ENCODE data around the gene NTRK3.
"Not testable (repeated sequence)": the region's sequence is repeated elsewhere in the genome, so short reads cannot be mapped to it uniquely, and the experiment has no call there.

Gene NTRK3

GRCh38 chr15:88077296-88078020 is 179.1 kb downstream of the NTRK3 start:
- H3K4me3 ChIP-seq (ENCODE audit: low read depth, low read length): no peak overlapping the region
- TF ChIP-seq CTCF (IDR thresholded peaks at IDR 0.05; ENCODE audit: low read depth, low read length): no peak

- no peak for TF ChIP-seq CTCF (IDR thresholded peaks at IDR 0.05; ENCODE audit: low read depth, low read length)
- no peak overlapping the region for H3K4me3 ChIP-seq (ENCODE audit: low read depth, low read length)
These were observed 180.2 kb downstream of the NTRK3 start for GRCh38 chr15:88076328-88076727.

GRCh38 chr15:88075102-88075501 is 181.4 kb downstream of the NTRK3 start:
- no peak for TF ChIP-seq CTCF (IDR thresholded peaks at IDR 0.05; ENCODE audit: low read depth, low read length)

GRCh38 chr15:88074386-88074785 is 182.2 kb downstream of the NTRK3 start:
- no peak for TF ChIP-seq CTCF (IDR thresholded peaks at IDR 0.05; ENCODE audit: low read depth, low read length)
- H3K4me3 ChIP-seq (ENCODE audit: low read depth, low read length): no peak overlapping the region

More at GRCh38 chr15:88075102-88075501, 181.4 kb downstream of the NTRK3 start:
- no peak overlapping the region for H3K4me3 ChIP-seq (ENCODE audit: low read depth, low read length)

GRCh38 chr15:88073391-88073691 is 183.2 kb downstream of the NTRK3 start:
- no peak for TF ChIP-seq CTCF (IDR thresholded peaks at IDR 0.05; ENCODE audit: low read depth, low read length)
- H3K4me3 ChIP-seq (ENCODE audit: low read depth, low read length): no peak overlapping the region

- TF ChIP-seq CTCF (IDR thresholded peaks at IDR 0.05; ENCODE audit: low read depth, low read length): no peak
- no peak overlapping the region for H3K4me3 ChIP-seq (ENCODE audit: low read depth, low read length)
These were observed 183.7 kb downstream of the NTRK3 start for GRCh38 chr15:88072598-88073390.

- H3K4me3 ChIP-seq (ENCODE audit: low read depth, low read length): not testable (repeated sequence)
These were observed 184.4 kb downstream of the NTRK3 start for GRCh38 chr15:88072133-88072532.

Data from WI38 (cell line).